GM19025 (cell line): Measurements from ENCODE around the gene PASK.
"Not testable (repeated sequence)": the region's sequence is repeated elsewhere in the genome, so short reads cannot be mapped to it uniquely, and the experiment has no call there.

ENCODE experiments used
- ATAC-seq: cut with Tn5 transposase; IDR thresholded peaks from one replicate; pipeline ENCODE4 v1.9.1; 2021; ENCODE audit warnings: mild to moderate bottlenecking, low read depth, moderate library complexity; ENCODE audit not compliant: unreplicated experiment

PASK gene

GRCh38 chr2:241148891-241149674 is at the start of gene PASK:
Gene PASK, minus strand, starts transcription at chr2:241149472. Its CDS starts 6,440 bp downstream, at chr2:241143032.
- ATAC-seq: peak; percentile 59

GRCh38 chr2:241198381-241199279 is 49.4 kb upstream of the PASK start:
- ATAC-seq: no peak

GRCh38 chr2:241197947-241198346 is 48.7 kb upstream of the PASK start:
- ATAC-seq: no peak

GRCh38 chr2:241197246-241197645 is 48.0 kb upstream of the PASK start:
- not testable (repeated sequence) for ATAC-seq

- ATAC-seq: no peak
Measured at GRCh38 chr2:241195506-241196130, 46.3 kb upstream of the PASK start.

GRCh38 chr2:241194811-241195210 is 45.5 kb upstream of the PASK start:
- ATAC-seq: no peak

- no peak for ATAC-seq
Measured at GRCh38 chr2:241193271-241193670, 44.0 kb upstream of the PASK start.

- ATAC-seq: no peak
Measured at GRCh38 chr2:241191081-241191480, 41.8 kb upstream of the PASK start.

GRCh38 chr2:241190291-241190981 is 41.2 kb upstream of the PASK start:
- ATAC-seq: no peak

GRCh38 chr2:241189856-241190201 is 40.6 kb upstream of the PASK start:
- no peak for ATAC-seq

- ATAC-seq: no peak
Measured at GRCh38 chr2:241189093-241189855, 40.0 kb upstream of the PASK start.

GRCh38 chr2:241188361-241189092 is 39.3 kb upstream of the PASK start, which contains the start of gene ANO7:
Gene ANO7, plus strand, starts transcription at chr2:241188677. Its CDS starts 1,387 bp downstream, at chr2:241190064.
- ATAC-seq: no peak

- ATAC-seq: no peak
Measured at GRCh38 chr2:241187918-241188234, 38.6 kb upstream of the PASK start.

GRCh38 chr2:241187101-241187917 is 38.0 kb upstream of the PASK start:
- ATAC-seq: no peak

GRCh38 chr2:241185961-241186360 is 36.7 kb upstream of the PASK start:
- ATAC-seq: no peak

GRCh38 chr2:241184901-241185300 is 35.6 kb upstream of the PASK start:
- no peak for ATAC-seq

GRCh38 chr2:241183221-241183620 is 33.9 kb upstream of the PASK start:
- ATAC-seq: no peak

GRCh38 chr2:241182531-241183133 is 33.4 kb upstream of the PASK start:
- no peak for ATAC-seq
